ENCODE results near the gene FAM170B. TPM values are rescaled to one million over a fixed set of nuclear protein-coding genes. Genes with fewer than 3 reads are reported as not detected.

Gene FAM170B
- total RNA-seq, 1 experiment from 2014 or later, result not detected

DNA sequence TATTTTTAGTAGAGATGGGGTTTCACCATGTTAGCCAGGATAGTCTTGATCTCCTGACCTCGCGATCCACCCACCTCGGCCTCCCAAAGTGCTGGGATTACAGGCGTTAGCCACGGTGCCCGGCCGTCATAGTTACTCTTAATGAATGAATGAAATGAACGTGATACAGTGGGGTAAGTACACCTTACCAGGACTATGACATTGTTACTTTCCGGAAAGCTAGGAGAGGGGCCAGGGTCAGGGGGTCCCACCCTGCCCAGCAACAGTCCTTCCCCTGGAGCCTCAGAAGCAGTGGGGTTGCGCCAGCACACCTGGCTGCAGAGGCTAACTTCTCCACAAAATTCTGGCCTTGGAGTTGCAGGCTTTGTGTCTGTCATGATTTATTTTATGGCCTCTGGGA lies 39.9 kb downstream of the FAM170B start:
- no peaks in the 10 kb centered on the region for H3K36me3 Mint-ChIP-seq (ENCODE audit: insufficient read depth, unreplicated experiment)
- H3K27ac Mint-ChIP-seq (ENCODE audit: unreplicated experiment), result no peak overlapping the region
- CTCF ChIA-PET, result no interaction called here
- no TSS peak for BruUV-seq (replicated peaks)
- peaks cover 87% of the 10 kb centered on the region for H3K27me3 Mint-ChIP-seq (ENCODE audit: unreplicated experiment)
- no peaks in the 10 kb centered on the region for H3K9me3 Mint-ChIP-seq (ENCODE audit: low read depth, unreplicated experiment)
- no peak overlapping the region for H3K4me3 Mint-ChIP-seq (ENCODE audit: low read depth, unreplicated experiment)
- TF ChIP-seq, protein P1, sequence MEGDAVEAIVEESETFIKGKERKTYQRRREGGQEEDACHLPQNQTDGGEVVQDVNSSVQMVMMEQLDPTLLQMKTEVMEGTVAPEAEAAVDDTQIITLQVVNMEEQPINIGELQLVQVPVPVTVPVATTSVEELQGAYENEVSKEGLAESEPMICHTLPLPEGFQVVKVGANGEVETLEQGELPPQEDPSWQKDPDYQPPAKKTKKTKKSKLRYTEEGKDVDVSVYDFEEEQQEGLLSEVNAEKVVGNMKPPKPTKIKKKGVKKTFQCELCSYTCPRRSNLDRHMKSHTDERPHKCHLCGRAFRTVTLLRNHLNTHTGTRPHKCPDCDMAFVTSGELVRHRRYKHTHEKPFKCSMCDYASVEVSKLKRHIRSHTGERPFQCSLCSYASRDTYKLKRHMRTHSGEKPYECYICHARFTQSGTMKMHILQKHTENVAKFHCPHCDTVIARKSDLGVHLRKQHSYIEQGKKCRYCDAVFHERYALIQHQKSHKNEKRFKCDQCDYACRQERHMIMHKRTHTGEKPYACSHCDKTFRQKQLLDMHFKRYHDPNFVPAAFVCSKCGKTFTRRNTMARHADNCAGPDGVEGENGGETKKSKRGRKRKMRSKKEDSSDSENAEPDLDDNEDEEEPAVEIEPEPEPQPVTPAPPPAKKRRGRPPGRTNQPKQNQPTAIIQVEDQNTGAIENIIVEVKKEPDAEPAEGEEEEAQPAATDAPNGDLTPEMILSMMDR (IDR thresholded peaks at IDR 0.05; ENCODE audit: unreplicated experiment), result no peak
- no peaks in the 10 kb centered on the region for H3K4me1 Mint-ChIP-seq (ENCODE audit: low read depth, unreplicated experiment)
- intact Hi-C loops (cut with micrococcal nuclease; ENCODE audit: unreplicated experiment), result no loop called here
- DNase-seq, result no peak

DNA sequence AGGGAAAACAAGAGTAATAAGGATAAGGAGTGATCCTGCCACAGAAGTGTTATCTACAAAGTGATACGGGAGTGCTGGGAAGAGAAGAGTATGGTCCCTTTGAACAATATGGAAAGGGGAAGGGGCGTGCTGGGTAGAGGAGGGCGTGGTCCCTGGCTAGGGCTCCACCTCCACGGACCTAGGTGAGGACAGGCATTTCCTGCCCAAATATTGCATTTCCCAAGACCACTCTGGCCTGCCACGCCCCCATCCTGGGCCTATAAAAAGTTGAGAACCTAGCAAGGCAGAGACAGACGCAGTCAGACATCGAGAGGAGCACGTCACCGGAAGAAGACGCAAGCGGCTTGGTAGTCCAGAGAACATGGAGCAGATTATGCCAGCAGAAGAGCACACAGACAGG lies 41.3 kb downstream of the FAM170B start:
- Mint-ChIP-seq H3K36me3 (ENCODE audit: insufficient read depth, unreplicated experiment) (no peaks in the 10 kb centered on the region), H3K27ac (ENCODE audit: unreplicated experiment) (no peak overlapping the region), H3K4me3 (ENCODE audit: low read depth, unreplicated experiment) (no peak overlapping the region), H3K4me1 (ENCODE audit: low read depth, unreplicated experiment) (no peaks in the 10 kb centered on the region), H3K27me3 (ENCODE audit: unreplicated experiment) (peaks cover 87% of the 10 kb centered on the region), H3K9me3 (ENCODE audit: low read depth, unreplicated experiment) (no peaks in the 10 kb centered on the region)
- no TSS peak for BruUV-seq (replicated peaks)
- TF ChIP-seq, protein P1 (IDR thresholded peaks at IDR 0.05; ENCODE audit: unreplicated experiment), result no peak
- CTCF ChIA-PET, result no interaction called here
- intact Hi-C loops (cut with micrococcal nuclease; ENCODE audit: unreplicated experiment), result no loop called here
- no peak for DNase-seq

DNA sequence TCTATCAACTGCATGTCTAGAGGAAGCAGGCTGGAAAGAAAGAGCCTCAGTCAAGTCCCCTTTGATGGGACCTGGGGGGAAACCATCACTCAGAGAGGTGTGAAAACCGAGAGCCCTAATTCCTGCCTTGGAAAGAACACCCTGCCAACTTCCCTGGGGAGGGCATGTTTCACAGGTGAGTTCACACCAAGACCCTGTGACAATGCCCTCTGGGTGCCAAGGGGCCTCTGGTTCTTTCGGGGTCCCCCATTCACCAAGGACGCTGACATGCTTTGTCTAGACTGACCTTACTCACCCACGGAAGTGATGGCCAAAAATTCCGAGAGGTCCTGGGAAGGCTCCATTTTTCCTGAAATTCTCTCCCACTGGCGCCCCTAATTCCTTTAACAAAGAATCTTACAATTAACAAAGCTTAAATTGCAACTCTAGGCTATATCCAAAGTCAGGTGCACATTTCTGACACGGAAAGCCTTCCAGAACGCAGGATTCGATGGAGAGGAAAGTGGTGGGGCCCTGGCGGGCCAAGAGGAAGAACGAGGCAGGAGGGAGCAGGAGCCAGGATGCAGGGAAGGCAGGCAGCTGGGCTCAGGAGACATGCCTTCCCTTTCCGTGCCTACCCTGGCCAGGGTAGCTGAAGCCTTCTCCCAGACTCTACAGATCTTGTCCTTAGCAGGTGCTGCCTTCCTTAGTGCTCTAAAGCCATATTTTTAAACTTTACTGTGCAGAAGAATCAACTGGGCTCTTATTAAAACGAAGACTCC lies 42.2 kb downstream of the FAM170B start:
- no peak for DNase-seq
- intact Hi-C loops (cut with micrococcal nuclease; ENCODE audit: unreplicated experiment), result no loop called here
- no TSS peak for BruUV-seq (replicated peaks)
- Mint-ChIP-seq H3K4me3 (ENCODE audit: low read depth, unreplicated experiment) (no peak overlapping the region), H3K9me3 (ENCODE audit: low read depth, unreplicated experiment) (no peaks in the 10 kb centered on the region), H3K4me1 (ENCODE audit: low read depth, unreplicated experiment) (no peaks in the 10 kb centered on the region), H3K27ac (ENCODE audit: unreplicated experiment) (no peak overlapping the region), H3K36me3 (ENCODE audit: insufficient read depth, unreplicated experiment) (no peaks in the 10 kb centered on the region), H3K27me3 (ENCODE audit: unreplicated experiment) (peaks cover 87% of the 10 kb centered on the region)
- CTCF ChIA-PET, result no interaction called here
- TF ChIP-seq, protein P1 (IDR thresholded peaks at IDR 0.05; ENCODE audit: unreplicated experiment), result no peak

DNA sequence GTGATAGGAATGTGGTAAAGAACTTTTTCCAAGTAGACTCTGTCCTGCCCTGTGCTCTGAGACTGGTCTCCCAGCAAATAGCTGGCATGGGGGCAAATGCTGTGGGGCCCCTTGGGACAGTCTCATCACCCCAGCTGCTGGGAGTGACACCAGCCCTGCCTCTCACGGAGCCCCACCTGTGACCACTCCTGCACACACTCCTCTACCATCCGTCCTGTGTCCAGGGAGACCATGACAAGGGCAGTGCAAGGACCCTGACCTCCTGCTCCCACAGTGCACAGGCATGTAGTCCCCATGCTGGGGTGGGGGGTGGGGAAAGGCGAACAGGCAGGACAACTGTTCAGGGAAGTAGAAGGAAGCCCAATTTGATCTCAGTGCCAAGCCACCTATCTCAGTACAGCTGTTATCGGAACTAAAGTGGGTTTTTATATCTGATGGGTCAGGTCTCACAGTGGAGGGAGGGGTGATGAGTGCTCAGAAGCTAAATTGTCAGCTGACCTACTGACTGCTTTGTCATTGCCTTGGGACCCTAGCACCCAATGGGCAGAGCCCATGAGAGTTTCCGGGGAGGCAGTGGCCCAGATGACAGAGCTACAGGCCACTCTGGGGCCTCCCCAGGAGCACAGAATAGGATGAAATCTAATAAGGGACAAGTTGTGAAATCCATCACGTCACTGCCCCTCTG lies 43.0 kb downstream of the FAM170B start:
- Mint-ChIP-seq H3K4me3 (ENCODE audit: low read depth, unreplicated experiment) (no peak overlapping the region), H3K27ac (ENCODE audit: unreplicated experiment) (no peak overlapping the region), H3K27me3 (ENCODE audit: unreplicated experiment) (peaks cover 87% of the 10 kb centered on the region), H3K9me3 (ENCODE audit: low read depth, unreplicated experiment) (no peaks in the 10 kb centered on the region), H3K36me3 (ENCODE audit: insufficient read depth, unreplicated experiment) (no peaks in the 10 kb centered on the region), H3K4me1 (ENCODE audit: low read depth, unreplicated experiment) (no peaks in the 10 kb centered on the region)
- CTCF ChIA-PET, result no interaction called here
- TF ChIP-seq, protein P1 (IDR thresholded peaks at IDR 0.05; ENCODE audit: unreplicated experiment), result no peak
- DNase-seq, result no peak
- intact Hi-C loops (cut with micrococcal nuclease; ENCODE audit: unreplicated experiment), result no loop called here
- no TSS peak for BruUV-seq (replicated peaks)

Measured in Calu3 (cell line).